AG08396 (cell line): ENCODE data around the gene ITGB1BP1.

ENCODE experiments used
- DNase-seq: peaks from one replicate; pipeline ENCODE4 v3.0.0; 2012; ENCODE audit warnings: low spot score, mixed read lengths

Gene ITGB1BP1, protein sequence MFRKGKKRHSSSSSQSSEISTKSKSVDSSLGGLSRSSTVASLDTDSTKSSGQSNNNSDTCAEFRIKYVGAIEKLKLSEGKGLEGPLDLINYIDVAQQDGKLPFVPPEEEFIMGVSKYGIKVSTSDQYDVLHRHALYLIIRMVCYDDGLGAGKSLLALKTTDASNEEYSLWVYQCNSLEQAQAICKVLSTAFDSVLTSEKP

DNA sequence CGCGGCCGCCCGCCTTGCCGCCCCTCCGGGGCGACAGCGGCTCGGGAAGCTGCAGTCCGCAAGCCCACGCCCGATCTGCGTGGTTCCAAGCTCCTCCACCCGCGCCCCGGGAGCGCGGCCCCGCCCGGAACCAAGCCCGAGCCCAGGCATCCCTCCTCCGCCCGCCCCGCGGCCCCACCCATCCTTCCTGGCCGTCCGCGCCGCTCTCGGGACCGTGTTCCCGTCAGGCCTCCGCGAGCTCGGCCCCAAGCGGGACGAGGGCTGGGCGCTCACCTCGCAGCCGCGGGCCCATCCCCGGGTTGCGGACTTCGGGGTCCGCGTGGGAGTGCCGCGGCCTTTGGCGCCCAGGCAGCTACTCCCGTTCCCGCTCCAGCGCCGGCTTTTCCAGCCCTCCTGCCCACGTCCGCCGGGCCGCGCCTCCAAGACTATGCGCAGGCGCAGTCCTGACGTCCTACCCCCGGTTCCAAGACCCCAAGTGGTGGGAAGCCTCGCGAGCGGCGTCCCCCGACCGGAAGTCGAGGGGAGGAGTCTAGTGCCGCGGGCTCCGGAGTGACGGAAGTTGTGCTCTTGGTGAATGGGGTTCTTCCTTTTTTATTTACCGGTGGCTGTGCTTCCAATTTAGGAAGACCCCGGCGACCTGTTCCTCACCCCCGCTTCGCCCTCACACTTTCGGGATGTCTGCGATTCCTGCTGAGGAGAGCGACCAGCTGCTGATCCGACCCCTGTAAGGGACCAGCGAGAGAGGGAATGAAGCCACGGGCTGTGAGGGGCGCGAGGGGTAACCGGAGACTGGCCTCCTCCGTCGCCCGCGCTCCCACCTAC lies at the start of gene ITGB1BP1, which contains the start of gene CPSF3:
Gene ITGB1BP1, minus strand, starts transcription at position 429 of the 822 bp plus-strand sequence. CDS start 4,831 bp downstream, outside the sequence.
Gene CPSF3, plus strand, starts transcription at position 555 of the 822 bp plus-strand sequence. Its CDS starts 120 bp downstream, at position 675.
- peak; percentile 100 for DNase-seq

GRCh38 chr2:9472511-9472910 lies 49.2 kb upstream of the ITGB1BP1 start:
- DNase-seq, result no peak

GRCh38 chr2:9471206-9471605 lies 47.9 kb upstream of the ITGB1BP1 start:
- no peak for DNase-seq

- no peak for DNase-seq
These were observed 44.4 kb upstream of the ITGB1BP1 start for GRCh38 chr2:9467687-9468086.

DNA sequence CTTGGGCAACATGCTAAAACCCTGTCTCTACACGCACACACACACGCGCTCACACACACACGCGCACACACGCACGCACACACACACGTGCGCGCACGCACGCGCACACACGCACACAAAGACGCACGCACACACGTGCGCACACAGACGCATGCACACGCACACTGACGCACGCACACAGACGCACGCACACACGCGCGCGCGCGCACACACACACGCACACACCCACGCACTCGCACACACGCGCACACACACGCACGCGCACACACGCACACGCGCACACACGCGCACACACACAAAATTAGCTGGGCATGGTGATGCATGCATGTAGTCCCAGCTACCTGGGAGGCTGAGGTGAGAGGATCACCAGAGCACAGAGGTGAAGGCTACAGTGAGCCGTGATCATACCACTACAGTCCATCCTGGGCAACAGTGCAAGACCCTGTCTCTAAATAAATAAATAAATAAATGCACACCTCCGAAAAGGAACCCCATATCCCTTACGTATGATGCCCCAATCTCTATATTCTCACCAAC lies 42.9 kb upstream of the ITGB1BP1 start:
- no peak for DNase-seq

DNA sequence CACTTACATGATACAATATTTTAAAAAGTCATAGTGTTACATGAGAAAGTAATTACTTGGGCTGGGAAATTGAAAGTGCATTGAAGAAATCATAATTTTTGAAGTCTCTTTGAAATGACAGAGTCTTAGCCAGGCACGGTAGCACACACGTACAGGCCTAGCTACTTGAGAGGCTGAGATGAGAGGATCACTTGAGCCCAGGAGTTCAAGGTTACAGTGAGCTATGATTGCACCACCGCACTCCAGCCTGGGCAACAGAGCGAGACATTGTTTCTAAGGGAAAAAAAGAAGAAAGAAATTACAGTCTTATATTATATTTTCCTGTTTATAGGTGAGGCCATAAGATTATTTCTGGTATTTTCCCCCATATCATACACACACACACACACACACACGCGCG lies 41.8 kb upstream of the ITGB1BP1 start:
- no peak for DNase-seq

- peak; percentile 34 for DNase-seq
These were observed 40.3 kb upstream of the ITGB1BP1 start for GRCh38 chr2:9463698-9464034.

GRCh38 chr2:9462886-9463697 lies 39.8 kb upstream of the ITGB1BP1 start:
- no peak for DNase-seq

- DNase-seq, result no peak
These were observed 39.0 kb upstream of the ITGB1BP1 start for GRCh38 chr2:9462313-9462712.

DNA sequence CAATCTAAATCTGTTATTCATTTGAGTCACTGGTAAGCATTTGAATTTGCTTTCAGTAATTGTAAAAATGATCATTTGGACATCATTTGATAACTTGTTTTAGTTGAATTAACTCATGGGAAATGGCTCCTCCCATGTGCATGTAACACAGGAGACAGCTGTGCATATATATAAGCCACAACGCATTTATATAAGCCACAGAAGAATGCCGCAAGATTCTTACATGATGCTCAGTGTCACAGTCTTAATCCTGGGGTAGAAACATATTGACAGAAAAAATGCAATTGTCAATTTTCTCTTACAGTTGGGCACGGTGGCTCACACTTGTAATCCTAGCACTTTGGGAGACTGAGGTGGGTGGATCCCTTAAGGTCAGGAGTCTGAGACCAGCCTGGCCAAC lies 37.8 kb upstream of the ITGB1BP1 start:
- DNase-seq, result no peak

DNA sequence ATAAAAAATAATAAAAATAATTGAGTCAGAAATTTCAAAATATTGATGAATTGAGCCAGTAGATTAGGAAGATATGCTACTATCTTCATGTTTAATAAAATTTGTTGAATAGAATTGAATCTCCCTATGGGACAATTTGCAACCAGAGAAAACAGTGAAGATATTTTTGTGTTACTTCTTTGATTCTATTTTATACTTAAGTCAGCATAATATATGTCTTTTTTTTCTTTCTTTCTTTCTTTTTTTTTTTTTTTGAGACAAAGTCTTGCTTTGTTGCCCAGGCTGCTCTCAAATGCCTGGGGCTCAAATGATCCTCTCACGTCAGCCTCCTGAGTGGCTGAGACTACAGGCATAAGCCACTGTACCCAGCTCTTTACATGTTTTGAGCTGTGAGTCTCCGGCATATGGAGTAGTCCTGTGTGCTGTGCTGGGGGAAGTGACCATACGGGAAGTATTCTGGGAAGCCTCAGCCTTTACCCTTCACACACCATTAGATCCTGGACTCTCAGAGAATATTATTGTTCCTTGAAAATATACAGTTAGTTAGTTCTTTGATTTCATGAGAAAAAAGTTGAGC lies 37.2 kb upstream of the ITGB1BP1 start:
- no peak for DNase-seq

DNA sequence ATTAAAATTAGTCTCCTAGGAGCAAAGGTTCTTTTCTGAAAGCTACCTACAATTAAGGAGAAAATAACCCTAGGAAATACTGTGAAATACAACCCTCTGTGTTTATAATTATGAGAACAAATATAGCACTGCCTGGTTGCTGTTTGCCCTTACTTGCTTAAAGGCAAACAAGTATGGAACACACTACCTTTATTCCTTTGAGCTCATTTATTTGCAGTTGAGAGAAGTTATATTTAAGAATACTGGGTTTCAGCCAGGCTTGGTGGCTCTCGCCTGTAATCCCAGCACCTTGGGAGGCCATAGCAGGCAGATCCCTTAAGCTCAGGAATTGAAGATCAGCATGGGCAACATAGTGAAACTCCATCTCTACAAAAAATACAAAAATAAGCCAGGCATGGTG lies 27.9 kb upstream of the ITGB1BP1 start:
- DNase-seq, result no peak

DNA sequence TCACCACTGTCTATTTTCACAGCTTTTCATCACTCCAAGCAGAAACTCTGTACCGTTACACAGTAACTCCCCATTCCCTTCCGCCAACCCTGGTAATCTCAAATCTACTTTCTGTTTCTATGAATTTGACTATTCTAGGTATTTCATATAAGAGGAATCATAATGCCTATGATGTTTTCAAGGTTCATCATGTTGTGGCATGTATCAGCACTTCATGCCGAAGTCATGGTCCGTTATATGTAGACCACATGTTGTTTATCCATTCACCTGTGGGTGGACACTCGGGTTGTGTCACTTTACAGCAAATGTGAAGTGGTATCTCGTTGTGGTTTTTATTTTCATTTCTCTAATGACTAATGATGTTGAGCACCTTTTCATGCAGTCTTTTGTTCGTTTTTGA lies 21.8 kb upstream of the ITGB1BP1 start:
- DNase-seq, result no peak

GRCh38 chr2:9443526-9443925 lies 20.2 kb upstream of the ITGB1BP1 start:
- no peak for DNase-seq

DNA sequence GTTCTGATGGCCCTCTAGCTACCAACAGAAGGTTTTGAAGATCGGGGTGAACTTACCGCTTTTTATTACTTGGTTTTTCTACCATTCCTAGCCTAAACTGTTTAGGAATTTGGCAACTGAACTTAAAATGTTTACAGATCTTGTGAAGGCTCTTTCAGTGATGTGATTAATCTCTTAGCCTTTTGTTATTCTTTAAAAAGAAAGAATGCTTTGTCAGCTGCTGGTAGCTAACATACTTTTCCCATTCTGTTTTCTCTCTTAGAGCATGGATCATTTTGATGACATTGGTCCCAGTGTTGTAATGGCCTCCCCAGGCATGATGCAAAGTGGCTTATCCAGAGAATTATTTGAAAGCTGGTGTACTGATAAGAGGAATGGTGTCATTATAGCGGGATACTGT lies 18.2 kb upstream of the ITGB1BP1 start:
- no peak for DNase-seq

DNA sequence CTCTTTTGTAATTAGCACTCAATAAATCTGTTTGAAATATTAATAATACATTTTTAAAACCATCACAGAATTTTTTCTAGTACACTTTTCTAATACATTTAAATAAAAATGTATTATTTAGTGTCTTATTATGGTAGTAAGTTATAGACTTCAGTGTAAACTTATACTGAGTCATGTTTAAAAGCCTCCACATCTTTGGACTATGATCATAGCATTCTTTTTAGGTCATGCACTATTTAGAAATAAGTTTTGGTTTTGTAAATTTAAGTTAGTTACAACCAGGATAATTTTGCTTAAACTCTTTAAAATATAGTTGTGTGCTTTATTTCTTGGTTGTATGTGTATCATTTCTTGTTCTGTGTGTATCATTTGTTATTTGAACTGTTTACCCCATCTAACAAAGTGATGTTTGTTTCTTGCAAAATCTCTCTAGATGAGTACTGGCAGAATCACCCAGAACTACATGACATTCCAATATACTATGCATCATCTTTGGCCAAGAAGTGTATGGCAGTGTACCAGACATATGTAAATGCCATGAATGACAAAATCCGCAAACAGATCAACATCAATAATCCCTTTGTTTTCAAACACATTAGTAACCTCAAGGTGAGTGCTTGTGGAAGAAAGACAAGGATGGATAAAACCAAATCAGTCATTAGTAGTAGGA lies 16.9 kb upstream of the ITGB1BP1 start:
- DNase-seq, result peak; percentile 26

DNA sequence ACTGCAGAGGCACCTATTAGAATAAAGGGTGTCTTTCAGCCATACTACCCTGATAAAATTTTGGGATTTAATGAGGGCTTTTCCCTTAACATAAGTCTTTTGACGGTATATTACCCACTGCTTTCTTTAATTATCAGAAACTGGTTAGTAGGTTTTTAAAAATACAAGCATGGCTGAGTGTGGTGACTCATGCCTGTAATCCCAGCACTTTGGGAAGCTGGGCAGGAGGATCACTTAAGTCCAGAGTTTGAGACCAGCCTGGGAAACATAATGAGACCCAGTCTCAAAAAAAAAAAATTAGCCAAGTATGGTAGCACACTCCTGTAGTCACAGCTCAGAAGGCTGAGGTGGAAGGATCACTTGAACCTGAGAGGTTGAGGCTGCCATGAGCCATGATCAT lies 16.2 kb upstream of the ITGB1BP1 start:
- DNase-seq, result no peak

DNA sequence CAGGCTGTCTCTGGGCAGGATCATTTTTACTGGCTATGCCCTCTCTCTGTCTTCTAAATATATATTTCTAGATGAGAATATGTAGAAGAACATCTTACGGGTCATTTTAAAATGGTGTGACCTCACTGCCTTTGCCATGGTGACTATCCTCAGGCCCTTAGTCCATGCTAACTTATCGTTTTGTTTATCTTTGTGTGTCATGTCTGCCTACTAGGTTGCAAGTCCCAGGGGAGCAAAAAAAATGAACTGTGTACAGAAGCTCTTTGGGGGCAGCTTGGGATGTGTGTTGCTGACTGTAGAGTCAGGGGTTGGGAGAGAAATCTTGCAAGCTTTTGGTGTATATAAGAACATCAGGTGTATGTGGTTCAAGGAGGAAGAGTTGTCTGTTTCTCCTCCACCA lies 11.2 kb upstream of the ITGB1BP1 start:
- DNase-seq, result no peak

DNA sequence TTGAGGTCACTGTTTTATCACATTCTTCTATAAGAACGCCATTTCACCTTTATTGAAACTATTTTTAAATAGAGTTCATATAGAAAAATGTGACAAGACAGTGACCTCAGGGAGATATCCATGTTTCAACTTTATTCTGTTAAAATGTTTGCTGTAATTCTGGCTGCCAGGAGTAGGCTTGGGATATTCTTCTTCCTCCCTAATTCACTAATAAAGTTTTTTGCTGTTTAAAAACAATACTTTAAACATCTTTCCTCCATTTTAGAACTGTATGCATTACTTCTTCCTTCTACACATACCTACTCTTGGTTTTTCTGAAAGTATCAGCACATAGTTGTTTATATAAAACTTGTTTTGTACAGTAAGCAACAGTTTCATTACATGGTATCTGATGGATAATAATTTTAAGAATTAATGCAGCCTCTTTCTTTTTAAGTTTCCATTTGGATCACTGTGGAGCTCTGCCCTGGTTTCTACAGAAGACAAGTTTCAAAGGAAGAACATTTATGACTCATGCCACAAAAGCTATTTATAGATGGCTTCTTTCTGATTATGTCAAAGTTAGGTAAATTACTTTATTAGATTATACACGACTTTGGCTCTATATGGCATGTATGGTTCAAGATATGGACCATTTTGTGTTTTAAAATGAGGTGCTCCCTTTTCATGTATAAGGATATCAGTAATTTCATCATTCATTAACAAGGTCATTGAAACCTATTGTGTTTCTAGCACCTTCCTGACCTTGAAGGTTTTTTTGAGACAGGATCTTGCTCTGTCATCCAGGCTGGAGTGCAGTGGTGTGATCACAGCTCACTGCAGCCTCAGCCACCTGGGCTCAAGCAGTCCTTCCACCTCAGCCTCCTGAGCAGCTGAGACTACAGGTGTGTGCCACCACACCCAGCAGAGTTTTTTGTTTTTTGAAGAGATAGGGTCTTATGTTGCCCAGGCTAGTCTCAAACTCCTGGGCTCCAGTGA lies 7.3 kb upstream of the ITGB1BP1 start:
- no peak for DNase-seq

- peak; percentile 18 for DNase-seq
These were observed 5.7 kb upstream of the ITGB1BP1 start for GRCh38 chr2:9428965-9429577.
